Measurements from ENCODE around the gene HOXA10.

Gene HOXA10

GRCh38 chr7:27151931-27152815, 21.9 kb downstream of the HOXA10 start, which contains the start of gene HOXA3:
TSS of gene HOXA3 (minus strand) at chr7:27152583. CDS start at chr7:27110640, 41,943 bp downstream.
- Mint-ChIP-seq H3K36me3 (peaks cover 15% of the 10 kb centered on the region), H3K4me3 (peak within 1 kb of the TSS; percentile 77), H3K27ac (no peak within 1 kb of the TSS), H3K4me1 (peaks cover 51% of the 10 kb centered on the region), H3K9me3 (no peaks in the 10 kb centered on the region)
- DNase-seq (ENCODE audit: low spot score in 2 of 2) (peak in 1 of 2 donors; percentile 54), ATAC-seq (no peak)

GRCh38 chr7:27151341-27151930, 22.7 kb downstream of the HOXA10 start:
- no peak for ATAC-seq
- no peaks in the 10 kb centered on the region for H3K9me3 Mint-ChIP-seq
- H3K4me3 Mint-ChIP-seq, result peak overlapping the region; percentile 77
- peaks cover 51% of the 10 kb centered on the region for H3K4me1 Mint-ChIP-seq
- no peak for DNase-seq (ENCODE audit: low spot score in 2 of 2)
- no peak overlapping the region for H3K27ac Mint-ChIP-seq
- peaks cover 12% of the 10 kb centered on the region for H3K36me3 Mint-ChIP-seq

GRCh38 chr7:27150568-27151340, 23.4 kb downstream of the HOXA10 start:
- Mint-ChIP-seq H3K27ac (no peak overlapping the region), H3K9me3 (no peaks in the 10 kb centered on the region), H3K36me3 (peaks cover 6% of the 10 kb centered on the region), H3K4me1 (peaks cover 44% of the 10 kb centered on the region), H3K4me3 (peak overlapping the region; percentile 77)
- ATAC-seq, result peak; percentile 88
- peak; percentile 57 to 79 for DNase-seq (ENCODE audit: low spot score in 2 of 2)

GRCh38 chr7:27149842-27150567, 24.1 kb downstream of the HOXA10 start:
- Mint-ChIP-seq H3K4me3 (peak overlapping the region; percentile 77), H3K36me3 (peaks cover 5% of the 10 kb centered on the region), H3K9me3 (no peaks in the 10 kb centered on the region), H3K4me1 (peaks cover 37% of the 10 kb centered on the region), H3K27ac (no peak overlapping the region)
- DNase-seq (ENCODE audit: low spot score in 2 of 2), result no peak
- no peak for ATAC-seq

- Mint-ChIP-seq H3K27ac (no peak overlapping the region), H3K4me1 (peaks cover 27% of the 10 kb centered on the region), H3K4me3 (no peak overlapping the region), H3K9me3 (no peaks in the 10 kb centered on the region), H3K36me3 (no peaks in the 10 kb centered on the region)
- no peak for ATAC-seq
- no peak for DNase-seq (ENCODE audit: low spot score in 2 of 2)
Measured at GRCh38 chr7:27148756-27149641, 25.1 kb downstream of the HOXA10 start.

DNA sequence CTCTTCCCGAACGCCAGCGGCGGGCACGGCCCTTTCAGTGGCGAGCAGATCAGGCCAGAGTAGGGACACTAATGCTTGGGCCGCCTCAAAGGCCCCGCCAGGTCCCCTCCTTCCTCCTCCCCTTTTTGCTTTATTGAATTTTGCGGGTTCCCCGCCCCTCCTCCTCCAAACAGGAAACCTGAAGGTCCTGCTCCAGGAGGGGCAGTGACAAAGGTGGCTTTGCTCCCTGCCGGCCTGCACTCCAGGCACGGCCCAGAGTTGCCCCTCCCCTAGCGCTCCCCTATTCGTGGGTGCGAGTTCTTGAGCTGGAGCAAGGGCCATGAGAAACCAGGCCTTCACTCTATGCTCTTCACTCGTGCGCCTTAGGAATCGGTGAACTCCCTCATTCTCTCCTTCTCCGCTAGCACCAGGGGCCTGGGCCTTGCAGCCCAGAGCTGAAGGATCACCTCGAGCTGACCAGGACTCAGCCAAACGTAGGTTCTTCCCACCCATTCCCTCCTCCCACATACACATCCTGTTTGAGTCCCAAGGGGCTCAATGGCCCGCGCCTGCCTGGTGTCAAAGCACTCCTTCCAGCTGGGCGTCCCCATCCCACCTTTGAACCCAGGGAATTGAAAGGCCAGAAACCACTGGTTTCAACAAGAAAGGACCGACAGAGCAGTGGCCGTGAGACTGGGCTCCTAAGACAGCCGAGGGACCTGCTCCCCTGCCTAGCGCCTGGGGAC, 25.9 kb downstream of the HOXA10 start:
- H3K4me1 Mint-ChIP-seq, result peaks cover 27% of the 10 kb centered on the region
- peak overlapping the region; percentile 46 for H3K4me3 Mint-ChIP-seq
- no peak overlapping the region for H3K27ac Mint-ChIP-seq
- DNase-seq (ENCODE audit: low spot score in 2 of 2) (no peak), ATAC-seq (no peak)
- no peaks in the 10 kb centered on the region for H3K9me3 Mint-ChIP-seq
- H3K36me3 Mint-ChIP-seq, result no peaks in the 10 kb centered on the region

DNA sequence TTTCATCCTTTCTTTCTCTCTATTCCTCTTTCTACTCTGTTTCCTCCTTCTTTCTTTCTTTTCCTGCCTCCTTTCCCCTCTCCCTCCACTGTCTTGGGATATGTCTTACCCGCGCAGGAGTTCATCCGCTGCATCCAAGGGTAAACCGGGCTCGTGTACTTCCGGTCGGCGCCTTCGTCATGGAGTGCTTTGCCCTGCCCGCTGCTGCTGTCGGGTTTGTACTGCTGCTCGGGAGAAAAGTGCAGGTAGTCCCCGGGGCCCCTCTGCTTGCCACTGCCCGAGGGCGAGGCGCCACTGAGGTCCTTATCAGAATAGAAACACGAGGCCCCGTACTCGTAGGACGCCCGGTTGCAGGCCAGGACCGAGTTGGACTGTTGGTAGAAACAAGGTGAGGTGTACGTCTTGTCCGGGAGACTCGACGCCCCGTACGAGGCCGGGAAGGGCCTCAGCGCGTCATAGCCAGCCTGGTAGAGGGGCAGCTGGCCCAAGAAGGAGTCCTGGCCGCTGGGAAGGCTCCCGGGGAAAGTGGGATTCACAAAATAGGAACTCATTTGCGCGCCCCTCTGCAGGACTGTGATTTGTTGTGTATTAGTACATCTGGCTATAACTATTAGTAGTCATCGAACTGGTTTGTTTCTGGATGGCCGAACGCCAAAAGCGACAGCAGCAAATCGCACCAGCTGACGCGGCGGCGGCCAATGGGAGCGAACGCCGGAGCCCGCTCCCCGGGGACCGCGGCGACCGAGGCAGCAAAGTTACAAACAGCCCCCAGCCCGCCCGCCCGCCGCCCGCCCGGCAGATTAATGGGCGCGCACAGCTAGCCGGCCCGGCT, 26.7 kb downstream of the HOXA10 start, which contains the start of gene HOXA6:
TSS of gene HOXA6 (minus strand) at position 576 of the 832 bp plus-strand sequence. CDS start at position 551, 25 bp downstream.
- H3K36me3 Mint-ChIP-seq, result no peaks in the 10 kb centered on the region
- no peak within 1 kb of the TSS for H3K27ac Mint-ChIP-seq
- H3K4me1 Mint-ChIP-seq, result peaks cover 27% of the 10 kb centered on the region
- DNase-seq (ENCODE audit: low spot score in 2 of 2) (no peak), ATAC-seq (no peak)
- H3K4me3 Mint-ChIP-seq, result peak within 1 kb of the TSS; percentile 46
- no peaks in the 10 kb centered on the region for H3K9me3 Mint-ChIP-seq

GRCh38 chr7:27146491-27147198, 27.5 kb downstream of the HOXA10 start:
- Mint-ChIP-seq H3K27ac (no peak overlapping the region), H3K36me3 (no peaks in the 10 kb centered on the region), H3K9me3 (no peaks in the 10 kb centered on the region), H3K4me1 (peaks cover 21% of the 10 kb centered on the region), H3K4me3 (no peak overlapping the region)
- ATAC-seq, result no peak
- no peak for DNase-seq (ENCODE audit: low spot score in 2 of 2)

DNA sequence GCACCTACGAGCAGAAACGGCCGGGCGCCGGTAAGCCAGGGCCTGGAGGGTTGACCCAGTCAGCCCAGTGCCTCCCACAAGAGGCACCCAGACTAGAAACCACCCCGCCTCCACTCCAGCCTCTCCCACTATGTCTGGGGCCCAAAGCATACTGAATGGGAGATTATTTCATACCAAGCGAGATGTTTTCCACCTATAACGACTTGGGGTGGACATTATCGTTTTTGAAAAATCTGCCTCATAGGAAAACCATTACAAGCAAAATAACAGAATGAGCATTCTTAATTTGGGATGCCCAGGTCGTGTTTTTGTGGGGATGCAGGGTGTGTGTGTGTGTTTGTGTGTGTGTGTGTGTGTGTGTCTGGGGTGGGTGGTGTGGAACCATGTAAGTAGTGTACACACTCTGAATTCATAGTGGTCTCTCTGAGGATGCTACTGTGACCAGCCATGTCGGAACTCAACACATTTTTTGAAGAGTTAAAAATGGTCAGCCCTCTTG, 28.2 kb downstream of the HOXA10 start:
- no peaks in the 10 kb centered on the region for H3K9me3 Mint-ChIP-seq
- ATAC-seq (no peak), DNase-seq (ENCODE audit: low spot score in 2 of 2) (no peak)
- no peak overlapping the region for H3K27ac Mint-ChIP-seq
- peaks cover 14% of the 10 kb centered on the region for H3K4me1 Mint-ChIP-seq
- no peaks in the 10 kb centered on the region for H3K36me3 Mint-ChIP-seq
- no peak overlapping the region for H3K4me3 Mint-ChIP-seq

DNA sequence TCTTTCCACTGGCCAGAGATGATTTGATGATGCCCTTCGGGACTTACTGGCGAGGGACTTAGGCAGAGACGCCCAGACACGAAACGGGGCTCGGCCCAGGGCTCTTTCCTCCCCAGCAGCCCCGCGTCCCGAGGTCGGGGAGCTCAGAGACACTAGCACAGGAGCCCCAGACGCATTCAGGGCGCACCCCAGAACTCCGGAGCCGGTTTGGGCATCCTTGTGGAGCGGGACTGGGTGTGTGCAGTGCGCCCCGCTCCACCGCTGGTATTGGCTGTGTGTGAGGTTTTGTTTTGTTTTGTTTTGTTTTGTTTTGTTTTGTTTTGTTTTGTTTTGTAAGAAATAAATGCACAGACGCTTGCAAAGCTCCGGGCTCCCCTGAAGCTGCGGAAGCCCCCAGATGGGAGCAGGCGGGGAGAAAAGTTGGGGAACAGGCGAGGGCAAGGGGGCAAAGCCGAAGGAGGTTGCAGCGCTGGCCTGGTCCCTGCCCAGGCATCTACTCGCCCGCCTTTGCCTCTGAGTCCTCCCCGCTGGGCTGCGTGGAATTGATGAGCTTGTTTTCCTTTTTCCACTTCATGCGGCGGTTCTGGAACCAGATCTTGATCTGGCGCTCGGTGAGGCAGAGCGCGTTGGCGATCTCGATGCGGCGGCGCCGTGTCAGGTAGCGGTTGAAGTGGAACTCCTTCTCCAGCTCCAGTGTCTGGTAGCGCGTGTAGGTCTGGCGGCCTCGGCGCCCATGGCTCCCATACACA, 28.8 kb downstream of the HOXA10 start:
- Mint-ChIP-seq H3K4me3 (no peak overlapping the region), H3K4me1 (peaks cover 8% of the 10 kb centered on the region), H3K36me3 (no peaks in the 10 kb centered on the region), H3K27ac (no peak overlapping the region), H3K9me3 (no peaks in the 10 kb centered on the region)
- ATAC-seq (no peak), DNase-seq (ENCODE audit: low spot score in 2 of 2) (no peak)

GRCh38 chr7:27144781-27145164, 29.3 kb downstream of the HOXA10 start:
- H3K4me1 Mint-ChIP-seq, result peaks cover 6% of the 10 kb centered on the region
- ATAC-seq (no peak), DNase-seq (ENCODE audit: low spot score in 2 of 2) (no peak)
- H3K27ac Mint-ChIP-seq, result no peak overlapping the region
- no peaks in the 10 kb centered on the region for H3K36me3 Mint-ChIP-seq
- no peaks in the 10 kb centered on the region for H3K9me3 Mint-ChIP-seq
- H3K4me3 Mint-ChIP-seq, result no peak overlapping the region

All from stimulated activated effector memory CD8-positive, alpha-beta T cell treated with anti-CD3 and anti-CD28 coated beads, Interleukin-12 subunit alpha, Interleukin-12 subunit beta, amount 100 ng/mL, for 72 hours (primary cell).